ENCODE measurements around the gene CACNA1I. TPM values are rescaled to one million over a fixed set of nuclear protein-coding genes. Genes with fewer than 3 reads are reported as not detected.

CACNA1I gene
- total and polyA plus RNA-seq, 4 donors: 0.16 to 0.33 TPM; not detected in 2

- Histone ChIP-seq H3K27ac (ENCODE audit: low read depth in 1 of 2, low read length in 2 of 2) (no peak overlapping the region), H3K9me3 (ENCODE audit: control insufficient read depth, low read length) (no peaks in the 10 kb centered on the region), H3K36me3 (ENCODE audit: control insufficient read depth in 1 of 2, insufficient read depth in 2 of 2, low read length in 1 of 2) (peaks cover 4 to 6% of the 10 kb centered on the region in 2 donors), H3K4me1 (ENCODE audit: control insufficient read depth in 1 of 2, insufficient read depth in 2 of 2, low read length in 2 of 2) (no peaks in the 10 kb centered on the region), H3K27me3 (ENCODE audit: control insufficient read depth in 1 of 2, insufficient read depth in 2 of 2, low read length in 1 of 2) (no peaks in the 10 kb centered on the region), H3K4me3 (ENCODE audit: low read length in 2 of 2) (no peak overlapping the region)
- WGBS, 2 donors: 71 to 74% methylated on average over 4 of the region's 4 CpGs
- ATAC-seq (ENCODE audit: low FRiP score): no peak
- intact Hi-C loops (cut with DNase I): loop anchor here in 1 of 2 donors (5.0 to 10.0 kb wide), 2 partner anchors 212 to 354 kb away; partner anchors contain the start of gene RPL3
- DNase-seq: no peak
Observed at GRCh38 chr22:39526736-39527171, 43.8 kb upstream of the CACNA1I start.

- H3K36me3 ChIP-seq (ENCODE audit: control insufficient read depth in 1 of 2, insufficient read depth in 2 of 2, low read length in 1 of 2): peaks cover 4% of the 10 kb centered on the region in 2 donors
- H3K4me3 ChIP-seq (ENCODE audit: low read length in 2 of 2): no peak overlapping the region
- H3K9me3 ChIP-seq (ENCODE audit: control insufficient read depth, low read length): no peaks in the 10 kb centered on the region
- no peak for DNase-seq
- WGBS, 2 donors: 50 to 58% methylated on average over 6 of the region's 6 CpGs
- H3K27ac ChIP-seq (ENCODE audit: low read depth in 1 of 2, low read length in 2 of 2): no peak overlapping the region
- intact Hi-C loops (cut with DNase I): loop anchor here in 1 of 2 donors (5.0 to 10.0 kb wide), 2 partner anchors 213 to 355 kb away; partner anchors contain the start of gene RPL3
- H3K4me1 ChIP-seq (ENCODE audit: control insufficient read depth in 1 of 2, insufficient read depth in 2 of 2, low read length in 2 of 2): no peaks in the 10 kb centered on the region
- no peak for ATAC-seq (ENCODE audit: low FRiP score)
- H3K27me3 ChIP-seq (ENCODE audit: control insufficient read depth in 1 of 2, insufficient read depth in 2 of 2, low read length in 1 of 2): no peaks in the 10 kb centered on the region
Observed at GRCh38 chr22:39527481-39527961, 43.0 kb upstream of the CACNA1I start.

DNA sequence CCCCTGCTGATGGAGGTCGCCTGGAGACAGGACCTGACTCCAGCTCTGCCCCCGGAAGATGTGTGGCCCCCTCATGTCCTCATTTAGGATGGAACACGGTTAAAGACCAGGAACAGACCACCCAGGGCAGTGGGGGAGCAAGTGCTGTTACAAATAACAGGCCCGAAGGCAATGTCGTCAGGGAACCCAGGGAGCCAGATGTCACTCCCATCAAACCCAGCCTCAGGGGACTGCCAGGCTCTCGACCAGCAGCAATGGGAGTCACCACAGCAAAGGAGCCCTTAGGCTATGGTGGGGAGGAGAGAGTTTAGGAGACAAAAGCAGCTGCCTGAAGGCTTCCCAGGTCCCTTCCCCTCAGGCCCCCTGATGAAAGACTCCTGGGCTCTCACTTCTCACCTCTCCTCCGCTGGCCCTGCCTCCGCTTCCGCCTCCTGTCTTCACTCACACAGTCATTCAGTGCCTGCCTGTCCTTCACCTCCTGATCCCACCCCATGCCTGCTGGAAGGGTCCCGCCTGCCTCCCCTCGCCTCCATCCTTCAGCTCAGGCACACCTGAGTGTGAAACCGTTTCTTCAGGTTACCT, 42.4 kb upstream of the CACNA1I start:
- intact Hi-C loops (cut with DNase I): loop anchor here in 1 of 2 donors (5.0 to 10.0 kb wide), 2 partner anchors 213 to 356 kb away; partner anchors contain the start of gene RPL3
- Histone ChIP-seq H3K4me3 (ENCODE audit: low read length in 2 of 2) (no peak overlapping the region), H3K36me3 (ENCODE audit: control insufficient read depth in 1 of 2, insufficient read depth in 2 of 2, low read length in 1 of 2) (peaks cover 4% of the 10 kb centered on the region in 2 donors), H3K9me3 (ENCODE audit: control insufficient read depth, low read length) (no peaks in the 10 kb centered on the region), H3K4me1 (ENCODE audit: control insufficient read depth in 1 of 2, insufficient read depth in 2 of 2, low read length in 2 of 2) (no peaks in the 10 kb centered on the region), H3K27me3 (ENCODE audit: control insufficient read depth in 1 of 2, insufficient read depth in 2 of 2, low read length in 1 of 2) (no peaks in the 10 kb centered on the region), H3K27ac (ENCODE audit: low read depth in 1 of 2, low read length in 2 of 2) (no peak overlapping the region)
- no peak for DNase-seq
- no peak for ATAC-seq (ENCODE audit: low FRiP score)
- WGBS, 2 donors: 51% methylated on average over 12 of the region's 12 CpGs

GRCh38 chr22:39528681-39529486, 41.7 kb upstream of the CACNA1I start:
- ATAC-seq (ENCODE audit: low FRiP score) (peak; percentile 87), DNase-seq (peak; percentile 94 to 96)
- intact Hi-C loops (cut with DNase I): loop anchor here (1.0 to 10.0 kb wide), 3 partner anchors 36 to 357 kb away; partner anchors contain the start of gene RPL3 (in 1 of the 2)
- peak overlapping the region in 1 of 2 donors; percentile 1 for H3K27ac ChIP-seq (ENCODE audit: low read depth in 1 of 2, low read length in 2 of 2)
- peaks cover 4% of the 10 kb centered on the region in 2 donors for H3K36me3 ChIP-seq (ENCODE audit: control insufficient read depth in 1 of 2, insufficient read depth in 2 of 2, low read length in 1 of 2)
- H3K4me1 ChIP-seq (ENCODE audit: control insufficient read depth in 1 of 2, insufficient read depth in 2 of 2, low read length in 2 of 2): no peaks in the 10 kb centered on the region
- no peaks in the 10 kb centered on the region for H3K27me3 ChIP-seq (ENCODE audit: control insufficient read depth in 1 of 2, insufficient read depth in 2 of 2, low read length in 1 of 2)
- H3K4me3 ChIP-seq (ENCODE audit: low read length in 2 of 2): no peak overlapping the region
- WGBS, 2 donors: 30% methylated on average over 32 of the region's 32 CpGs
- H3K9me3 ChIP-seq (ENCODE audit: control insufficient read depth, low read length): no peaks in the 10 kb centered on the region

GRCh38 chr22:39529487-39529851, 41.1 kb upstream of the CACNA1I start:
- Histone ChIP-seq H3K9me3 (ENCODE audit: control insufficient read depth, low read length) (no peaks in the 10 kb centered on the region), H3K27ac (ENCODE audit: low read depth in 1 of 2, low read length in 2 of 2) (no peak overlapping the region), H3K4me1 (ENCODE audit: control insufficient read depth in 1 of 2, insufficient read depth in 2 of 2, low read length in 2 of 2) (no peaks in the 10 kb centered on the region), H3K27me3 (ENCODE audit: control insufficient read depth in 1 of 2, insufficient read depth in 2 of 2, low read length in 1 of 2) (no peaks in the 10 kb centered on the region), H3K36me3 (ENCODE audit: control insufficient read depth in 1 of 2, insufficient read depth in 2 of 2, low read length in 1 of 2) (peaks cover 0 to 4% of the 10 kb centered on the region in 2 donors), H3K4me3 (ENCODE audit: low read length in 2 of 2) (no peak overlapping the region)
- ATAC-seq (ENCODE audit: low FRiP score) (no peak), DNase-seq (no peak)
- WGBS, 2 donors: 53 to 57% methylated on average over 17 of the region's 17 CpGs
- intact Hi-C loops (cut with DNase I): loop anchor here (1.0 to 10.0 kb wide), 3 partner anchors 36 to 357 kb away; partner anchors contain the start of gene RPL3 (in 1 of the 2)

DNA sequence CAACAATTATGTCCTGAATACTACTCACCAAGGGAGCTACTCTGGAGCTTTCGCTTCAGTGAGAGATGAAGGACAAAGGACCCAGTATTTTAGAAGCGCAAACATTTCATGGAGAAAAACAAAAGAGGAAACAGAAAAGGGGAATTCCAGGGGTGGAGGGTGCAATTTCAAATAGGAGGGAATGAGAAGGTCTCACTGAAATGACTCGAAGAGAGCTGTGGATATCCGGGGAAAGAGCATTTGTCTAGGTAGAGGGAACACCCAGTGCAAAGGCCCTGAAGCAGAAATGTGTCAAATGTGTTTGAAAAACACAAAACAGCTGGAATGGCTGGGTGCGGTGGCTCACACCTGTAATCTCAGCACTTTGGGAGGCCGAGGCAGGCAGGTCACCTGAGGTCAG, 40.4 kb upstream of the CACNA1I start:
- intact Hi-C loops (cut with DNase I): loop anchor here (5.0 to 10.0 kb wide), 7 partner anchors 133 to 1968 kb away; partner anchors contain the start of genes ADSL (in 2 of the 2), CDC42EP1 (in 1 of the 2), MRTFA (in 1 of the 2) and TAB1 (in 1 of the 2)
- ATAC-seq (ENCODE audit: low FRiP score): no peak
- no peak for DNase-seq
- peaks cover 0 to 1% of the 10 kb centered on the region in 2 donors for H3K36me3 ChIP-seq (ENCODE audit: control insufficient read depth in 1 of 2, insufficient read depth in 2 of 2, low read length in 1 of 2)
- H3K4me1 ChIP-seq (ENCODE audit: control insufficient read depth in 1 of 2, insufficient read depth in 2 of 2, low read length in 2 of 2): no peaks in the 10 kb centered on the region
- 86 to 91% methylated on average over 6 of the region's 6 CpGs for WGBS, 2 donors
- no peak overlapping the region for H3K27ac ChIP-seq (ENCODE audit: low read depth in 1 of 2, low read length in 2 of 2)
- no peaks in the 10 kb centered on the region for H3K27me3 ChIP-seq (ENCODE audit: control insufficient read depth in 1 of 2, insufficient read depth in 2 of 2, low read length in 1 of 2)
- H3K9me3 ChIP-seq (ENCODE audit: control insufficient read depth, low read length): no peaks in the 10 kb centered on the region
- H3K4me3 ChIP-seq (ENCODE audit: low read length in 2 of 2): no peak overlapping the region

- no peak for ATAC-seq (ENCODE audit: low FRiP score)
- WGBS, 2 donors: 38 to 39% methylated on average over 9 of the region's 9 CpGs
- intact Hi-C loops (cut with DNase I): loop anchor here (5.0 to 10.0 kb wide), 7 partner anchors 134 to 1969 kb away; partner anchors contain the start of genes ADSL (in 2 of the 2), CDC42EP1 (in 1 of the 2), MRTFA (in 1 of the 2) and TAB1 (in 1 of the 2)
Observed at GRCh38 chr22:39530692-39531331, 39.7 kb upstream of the CACNA1I start.

More at GRCh38 chr22:39530692-39531331, 39.7 kb upstream of the CACNA1I start:
- no peaks in the 10 kb centered on the region for H3K4me1 ChIP-seq (ENCODE audit: control insufficient read depth in 1 of 2, insufficient read depth in 2 of 2, low read length in 2 of 2)
- no peaks in the 10 kb centered on the region for H3K36me3 ChIP-seq (ENCODE audit: control insufficient read depth in 1 of 2, insufficient read depth in 2 of 2, low read length in 1 of 2)
- H3K4me3 ChIP-seq (ENCODE audit: low read length in 2 of 2): no peak overlapping the region
- DNase-seq: no peak
- no peak overlapping the region for H3K27ac ChIP-seq (ENCODE audit: low read depth in 1 of 2, low read length in 2 of 2)
- H3K9me3 ChIP-seq (ENCODE audit: control insufficient read depth, low read length): no peaks in the 10 kb centered on the region
- H3K27me3 ChIP-seq (ENCODE audit: control insufficient read depth in 1 of 2, insufficient read depth in 2 of 2, low read length in 1 of 2): no peaks in the 10 kb centered on the region
